ENCODE data around the gene NEK5.
"Not testable (repeated sequence)": the region's sequence is repeated elsewhere in the genome, so short reads cannot be mapped to it uniquely, and the experiment has no call there.

GRCh38 chr13:52030401-52030800, 98.5 kb downstream of the NEK5 start:
- TF ChIP-seq CTCF (IDR thresholded peaks at IDR 0.05; ENCODE audit: borderline replicate concordance, extremely low read depth, low read length, poor library complexity, severe bottlenecking); EZH2 (IDR thresholded peaks at IDR 0.05; ENCODE audit: borderline replicate concordance, low read depth, low read length, severe bottlenecking): not testable (repeated sequence)
